NCI-H345 (cell line): ENCODE measurements around the gene RERGL.
"Not testable (repeated sequence)": the region's sequence is repeated elsewhere in the genome, so short reads cannot be mapped to it uniquely, and the experiment has no call there.

Experiments
- DNase-seq: peaks from one replicate; lab custom pipeline; 2025; lab: John Stamatoyannopoulos, UW

The RERGL gene, protein sequence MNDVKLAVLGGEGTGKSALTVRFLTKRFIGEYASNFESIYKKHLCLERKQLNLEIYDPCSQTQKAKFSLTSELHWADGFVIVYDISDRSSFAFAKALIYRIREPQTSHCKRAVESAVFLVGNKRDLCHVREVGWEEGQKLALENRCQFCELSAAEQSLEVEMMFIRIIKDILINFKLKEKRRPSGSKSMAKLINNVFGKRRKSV

DNA sequence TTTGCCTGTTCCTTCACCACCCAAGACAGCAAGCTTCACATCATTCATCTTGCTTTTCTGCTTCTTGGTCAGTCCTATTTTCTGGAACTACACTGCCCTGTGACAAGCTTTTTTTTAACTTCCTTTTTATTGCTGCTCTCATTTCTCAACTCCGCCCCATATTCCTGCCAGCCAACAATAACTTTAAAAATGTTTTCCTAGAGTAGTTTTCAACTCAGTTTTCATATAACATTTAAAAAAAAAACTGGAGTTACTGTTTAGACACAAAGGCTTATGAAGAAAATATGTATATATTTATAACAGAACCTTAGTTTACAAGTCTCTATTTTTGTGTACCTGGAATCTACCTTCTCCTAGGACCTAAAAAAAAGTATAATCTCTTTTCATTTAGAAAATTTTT lies at the start of gene RERGL:
Gene RERGL, minus strand, starts transcription at position 101 of the 400 bp plus-strand sequence. Its CDS starts 53 bp downstream, at position 48.
- DNase-seq: no peak

GRCh38 chr12:18139254-18139653 lies 49.3 kb upstream of the RERGL start:
- no peak for DNase-seq

- no peak for DNase-seq
Observed at GRCh38 chr12:18135509-18135908, 45.5 kb upstream of the RERGL start.

DNA sequence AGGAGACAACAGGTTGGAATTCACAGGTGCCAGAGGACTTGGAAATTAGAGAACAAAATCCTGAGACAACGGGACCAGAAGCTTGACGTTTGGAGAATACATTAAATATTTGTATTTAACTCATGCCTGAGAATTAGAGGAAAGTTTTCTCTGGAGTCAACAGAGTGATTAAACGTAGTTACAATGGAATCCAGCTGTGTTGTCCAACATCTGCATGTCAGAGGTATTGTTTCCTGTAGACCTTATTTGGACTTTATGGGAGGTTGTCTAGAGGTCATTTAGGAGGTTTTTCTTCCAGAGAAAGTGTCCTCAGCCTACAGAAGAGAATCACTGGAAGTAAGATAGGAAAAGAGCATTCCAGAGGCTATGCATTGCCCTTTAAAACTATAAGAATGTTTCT lies 45.1 kb upstream of the RERGL start:
- DNase-seq: no peak

- DNase-seq: no peak
Observed at GRCh38 chr12:18130851-18131250, 40.9 kb upstream of the RERGL start.

DNA sequence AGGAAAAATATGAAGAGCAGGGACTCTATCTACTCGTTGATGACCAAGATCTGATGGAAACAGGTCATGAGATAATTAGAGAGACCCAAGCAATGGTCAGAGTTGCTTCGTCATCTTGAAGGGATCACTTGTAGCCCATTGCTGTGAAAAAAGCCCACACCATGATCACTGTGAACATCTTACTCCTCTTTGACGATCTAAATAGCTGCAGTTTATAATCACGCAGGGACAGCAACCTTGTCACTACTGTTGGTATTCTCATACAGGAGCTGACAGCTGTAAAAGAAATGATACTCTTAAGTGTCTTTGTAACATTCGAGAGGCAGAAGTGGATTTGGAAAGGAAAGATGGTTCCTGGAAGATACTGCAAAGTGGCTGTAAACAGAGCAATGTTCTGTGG lies 33.7 kb upstream of the RERGL start:
- DNase-seq: no peak

DNA sequence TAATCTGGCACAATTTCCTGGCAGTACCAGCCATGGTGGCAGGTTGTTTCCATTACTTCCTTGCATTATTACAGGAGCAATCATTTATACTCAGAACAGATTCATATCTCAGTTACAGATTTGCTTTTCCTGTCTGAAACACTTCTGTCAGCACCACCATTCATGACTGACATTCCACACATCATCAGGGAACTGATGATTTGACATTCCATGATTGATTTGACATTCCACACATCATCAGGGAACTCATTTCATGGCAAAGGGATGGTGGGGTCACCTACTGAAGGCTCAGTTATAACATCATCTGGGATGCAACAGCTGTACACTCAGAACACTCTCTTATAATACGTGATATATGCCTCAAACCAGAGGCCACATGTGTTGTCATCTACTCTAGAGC lies 30.9 kb upstream of the RERGL start:
- DNase-seq: no peak

DNA sequence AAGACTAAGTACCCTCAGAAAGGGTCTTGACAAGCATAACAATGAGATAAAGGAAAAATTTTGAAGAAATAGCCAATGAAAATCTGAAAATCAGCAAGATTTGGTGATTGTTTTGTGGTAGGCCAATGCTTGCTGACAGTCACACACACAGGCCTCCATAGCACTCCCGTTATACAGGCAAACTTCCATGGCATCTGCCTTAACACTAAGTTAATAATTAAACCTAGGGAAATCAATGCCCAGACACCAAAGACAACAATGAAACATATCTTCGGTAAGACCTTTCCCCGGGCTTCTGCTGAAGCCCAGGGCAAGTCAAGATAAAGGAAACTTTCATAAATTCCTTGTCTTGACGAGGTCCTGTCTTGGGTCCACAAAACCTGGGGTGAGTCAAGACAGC lies 18.6 kb upstream of the RERGL start:
- DNase-seq: no peak

DNA sequence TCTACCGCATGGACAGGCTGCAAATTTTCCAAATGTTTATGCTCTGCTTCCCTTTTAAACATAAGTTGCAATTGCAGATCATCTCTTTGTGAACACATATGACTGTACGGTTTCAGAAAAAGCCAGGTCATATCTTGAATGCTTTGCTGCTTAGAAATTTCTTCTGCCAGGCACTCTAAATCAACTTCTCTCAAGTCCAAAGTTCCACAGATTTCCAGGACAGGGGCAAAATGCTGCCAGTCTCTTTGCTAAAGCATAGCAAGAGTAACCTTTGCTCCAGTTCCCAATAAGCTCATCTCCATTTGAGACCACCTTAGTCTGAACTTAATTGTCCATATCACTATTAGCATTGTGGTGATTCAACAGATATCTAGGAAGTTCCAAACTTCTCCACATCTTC lies 13.6 kb upstream of the RERGL start:
- no peak for DNase-seq

DNA sequence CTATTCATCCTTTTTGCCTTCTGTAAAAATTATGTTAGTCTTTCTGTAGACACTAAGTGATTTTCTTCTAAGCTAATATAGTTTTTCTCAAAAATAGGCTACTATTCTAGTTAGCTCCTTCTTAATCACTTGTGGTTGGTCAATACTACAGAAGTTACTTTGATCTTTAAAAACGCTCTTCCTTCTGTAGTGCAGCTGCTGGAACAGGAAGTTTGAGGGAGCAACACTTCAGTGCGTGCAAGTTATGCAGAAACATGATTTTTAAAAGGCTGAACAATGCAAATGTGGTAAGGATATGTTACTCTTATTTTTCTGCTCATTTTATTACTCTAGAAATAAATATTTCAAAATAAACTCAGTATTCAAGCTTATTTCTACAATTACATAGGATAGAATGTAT lies 11.1 kb upstream of the RERGL start:
- DNase-seq: no peak

- no peak for DNase-seq
Observed at GRCh38 chr12:18084080-18084479, 5.9 kb downstream of the RERGL start.

DNA sequence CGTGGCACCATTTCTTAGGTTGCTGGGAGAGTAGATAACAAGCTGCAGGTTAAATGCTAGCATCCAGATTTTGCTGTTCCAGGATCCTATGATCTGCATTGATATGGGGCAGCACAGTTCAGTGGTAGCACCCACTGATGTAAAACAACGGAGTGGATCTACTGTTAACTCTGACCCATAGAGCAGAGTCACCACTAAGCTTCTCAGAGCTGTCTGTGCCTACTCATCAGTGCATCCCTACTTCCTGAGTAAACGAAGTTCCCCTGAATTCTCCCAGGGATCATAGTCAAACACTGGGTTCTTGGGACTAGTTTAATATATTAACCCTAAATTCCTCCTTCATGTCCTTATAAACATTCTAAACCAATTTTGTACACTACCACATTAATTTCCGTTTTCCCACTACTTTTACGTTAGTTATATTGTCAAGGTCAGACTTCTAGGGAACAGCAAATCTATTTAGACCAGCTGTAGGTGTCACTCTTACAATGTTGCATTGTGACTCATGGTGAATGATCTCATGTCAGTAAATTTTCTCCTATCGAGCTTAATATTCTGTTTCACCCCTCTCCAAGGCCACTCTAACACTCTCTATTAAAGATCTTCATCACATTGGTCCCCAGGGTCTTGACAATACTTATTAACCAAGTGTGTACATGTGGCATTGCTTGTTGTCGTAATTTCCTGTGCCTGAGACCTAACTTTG lies 10.3 kb downstream of the RERGL start:
- no peak for DNase-seq

- DNase-seq: peak; percentile 16
Observed at GRCh38 chr12:18074001-18074400, 16.0 kb downstream of the RERGL start.

GRCh38 chr12:18072723-18073122 lies 17.3 kb downstream of the RERGL start:
- DNase-seq: no peak

GRCh38 chr12:18071336-18071735 lies 18.7 kb downstream of the RERGL start:
- no peak for DNase-seq

DNA sequence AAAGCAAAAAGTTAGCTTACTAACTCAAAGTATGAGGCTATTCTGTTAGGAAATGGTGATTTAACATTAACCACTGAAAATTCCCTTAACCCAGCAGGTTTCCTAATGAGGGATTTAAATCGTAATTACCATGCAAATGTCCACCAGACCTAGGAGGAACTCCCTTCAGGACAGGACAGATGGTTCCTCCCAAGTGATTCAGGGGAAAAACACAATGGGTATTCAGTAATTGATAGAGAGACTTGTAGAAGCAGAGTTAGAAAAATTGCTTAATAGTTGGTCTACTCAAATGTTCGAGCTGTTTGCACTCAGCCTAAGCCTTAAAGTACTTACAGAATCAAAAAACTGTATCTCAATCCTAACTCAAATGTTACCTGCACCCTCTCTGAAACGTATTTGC lies 21.6 kb downstream of the RERGL start:
- no peak for DNase-seq

- no peak for DNase-seq
Observed at GRCh38 chr12:18066666-18067065, 23.3 kb downstream of the RERGL start.

DNA sequence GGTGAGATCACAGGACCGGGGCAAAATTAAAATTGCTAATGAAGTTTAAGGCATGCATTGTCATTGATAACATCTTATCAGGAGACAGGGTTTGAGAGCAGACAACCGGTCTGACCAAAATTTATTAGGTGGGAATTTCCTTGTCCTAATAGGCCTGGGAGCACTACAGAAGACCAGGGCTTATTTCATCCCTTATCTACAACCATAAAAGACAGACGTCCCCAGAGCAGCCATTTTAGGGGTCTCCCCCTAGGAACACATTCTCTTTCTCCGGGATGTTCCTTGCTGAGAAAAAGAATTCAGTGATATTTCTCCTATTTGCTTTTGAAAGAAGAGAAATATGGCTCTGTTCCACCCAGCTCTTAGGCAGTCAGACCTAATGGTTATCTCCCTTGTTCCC lies 27.1 kb downstream of the RERGL start:
- not testable (repeated sequence) for DNase-seq

- no peak for DNase-seq
Observed at GRCh38 chr12:18057051-18057450, 32.9 kb downstream of the RERGL start.

GRCh38 chr12:18054925-18055619 lies 34.9 kb downstream of the RERGL start:
- no peak for DNase-seq

GRCh38 chr12:18045446-18045992 lies 44.5 kb downstream of the RERGL start:
- DNase-seq: no peak

DNA sequence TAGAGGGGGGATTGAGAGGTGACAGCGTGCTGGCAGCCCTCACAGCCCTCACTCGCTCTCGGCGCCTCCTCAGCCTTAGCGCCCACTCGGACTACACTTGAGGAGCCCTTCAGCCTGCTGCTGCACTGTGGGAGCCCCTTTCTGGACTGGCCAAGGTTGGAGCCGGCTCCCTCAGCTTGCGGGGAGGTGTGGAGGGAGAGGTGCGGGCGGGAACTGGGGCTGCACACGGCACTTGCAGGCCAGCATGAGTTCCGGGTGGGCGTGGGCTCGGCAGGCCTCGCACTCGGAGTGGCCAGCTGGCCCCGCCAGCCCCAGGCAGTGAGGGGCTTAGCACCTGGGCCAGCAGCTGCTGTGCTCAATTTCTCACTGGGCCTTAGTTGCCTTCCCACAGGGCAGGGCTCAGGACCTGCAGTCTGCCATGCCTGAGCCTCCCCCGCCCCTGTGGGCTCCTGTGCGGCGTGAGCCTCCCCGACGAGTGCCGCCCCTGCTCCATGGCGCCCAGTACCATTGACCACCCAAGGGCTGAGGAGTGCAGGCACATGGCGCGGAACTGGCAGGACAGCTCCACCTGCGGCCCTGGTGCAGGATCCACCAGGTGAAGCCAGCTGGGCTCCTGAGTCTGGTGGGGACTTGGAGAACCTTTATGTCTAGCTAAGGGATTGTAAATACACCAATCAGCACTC lies 49.8 kb downstream of the RERGL start:
- DNase-seq: not testable (repeated sequence)
